Measurements from ENCODE around the gene RUNDC3A. TPM values are rescaled to one million over a fixed set of nuclear protein-coding genes. Genes with fewer than 3 reads are reported as not detected.
A peak's percentile ranks its signal among the peaks of the same experiment; 100 is the strongest.

RUNDC3A gene
- total RNA-seq, 2 experiments from 2014 or later, result 0.28 TPM; not detected in 1

- Mint-ChIP-seq H3K27me3 (peaks cover 30% of the 10 kb centered on the region), H3K9me3 (no peaks in the 10 kb centered on the region), H3K36me3 (ENCODE audit: low read depth) (no peaks in the 10 kb centered on the region), H3K4me3 (no peak overlapping the region), H3K27ac (no peak overlapping the region), H3K4me1 (peaks cover 18% of the 10 kb centered on the region)
- ChIA-PET CTCF (no interaction called here), POLR2A (interaction anchor here (0.9 kb wide), 1 partner anchor 83 kb away, joined by 3 read pairs; no protein-coding TSS in a partner anchor)
- DNase-seq, result no peak
Measured at GRCh38 chr17:44304651-44305050, 3.8 kb upstream of the RUNDC3A start.

GRCh38 chr17:44307387-44308186 lies 814 bp upstream of the RUNDC3A start:
- H3K4me3 Mint-ChIP-seq, result no peak overlapping the region
- no peaks in the 10 kb centered on the region for H3K36me3 Mint-ChIP-seq (ENCODE audit: low read depth)
- no peak overlapping the region for H3K27ac Mint-ChIP-seq
- CTCF ChIA-PET, result no interaction called here
- no peaks in the 10 kb centered on the region for H3K9me3 Mint-ChIP-seq
- H3K27me3 Mint-ChIP-seq, result peaks cover 37% of the 10 kb centered on the region
- H3K4me1 Mint-ChIP-seq, result peaks cover 22% of the 10 kb centered on the region
- POLR2A ChIA-PET, result no interaction called here
- DNase-seq, result no peak

GRCh38 chr17:44308865-44309264 lies 464 bp downstream of the RUNDC3A start:
- Mint-ChIP-seq H3K27ac (no peak overlapping the region), H3K27me3 (peaks cover 42% of the 10 kb centered on the region), H3K4me1 (peaks cover 22% of the 10 kb centered on the region), H3K36me3 (ENCODE audit: low read depth) (no peaks in the 10 kb centered on the region), H3K4me3 (no peak overlapping the region), H3K9me3 (no peaks in the 10 kb centered on the region)
- ChIA-PET POLR2A (no interaction called here), CTCF (no interaction called here)
- DNase-seq, result no peak

- no peak for DNase-seq
- CTCF ChIA-PET, result no interaction called here
- POLR2A ChIA-PET, result no interaction called here
- Mint-ChIP-seq H3K27ac (no peak overlapping the region), H3K27me3 (peaks cover 45% of the 10 kb centered on the region), H3K4me3 (no peak overlapping the region), H3K4me1 (peaks cover 21% of the 10 kb centered on the region), H3K9me3 (no peaks in the 10 kb centered on the region), H3K36me3 (ENCODE audit: low read depth) (no peaks in the 10 kb centered on the region)
Measured at GRCh38 chr17:44309472-44309871, 1.1 kb downstream of the RUNDC3A start.

- no peak overlapping the region for H3K4me3 Mint-ChIP-seq
- POLR2A ChIA-PET, result interaction anchor here (1.0 kb wide), 1 partner anchor 88 kb away, joined by 3 read pairs; no protein-coding TSS in a partner anchor
- H3K9me3 Mint-ChIP-seq, result no peaks in the 10 kb centered on the region
- DNase-seq, result no peak
- CTCF ChIA-PET, result no interaction called here
- H3K27ac Mint-ChIP-seq, result no peak overlapping the region
- H3K4me1 Mint-ChIP-seq, result peaks cover 21% of the 10 kb centered on the region
- H3K36me3 Mint-ChIP-seq (ENCODE audit: low read depth), result no peaks in the 10 kb centered on the region
- peaks cover 42% of the 10 kb centered on the region for H3K27me3 Mint-ChIP-seq
Measured at GRCh38 chr17:44310188-44310587, 1.8 kb downstream of the RUNDC3A start.

GRCh38 chr17:44310609-44311376 lies 2.4 kb downstream of the RUNDC3A start:
- CTCF ChIA-PET, result no interaction called here
- no peak for DNase-seq
- Mint-ChIP-seq H3K9me3 (no peaks in the 10 kb centered on the region), H3K27me3 (peaks cover 45% of the 10 kb centered on the region), H3K4me1 (peaks cover 26% of the 10 kb centered on the region), H3K27ac (no peak overlapping the region), H3K36me3 (ENCODE audit: low read depth) (no peaks in the 10 kb centered on the region), H3K4me3 (no peak overlapping the region)
- POLR2A ChIA-PET, result interaction anchor here (1.0 kb wide), 1 partner anchor 89 kb away, joined by 3 read pairs; no protein-coding TSS in a partner anchor

- POLR2A ChIA-PET, result no interaction called here
- Mint-ChIP-seq H3K4me3 (no peak overlapping the region), H3K27ac (no peak overlapping the region), H3K4me1 (peaks cover 32% of the 10 kb centered on the region), H3K27me3 (peaks cover 49% of the 10 kb centered on the region), H3K9me3 (no peaks in the 10 kb centered on the region), H3K36me3 (ENCODE audit: low read depth) (no peaks in the 10 kb centered on the region)
- CTCF ChIA-PET, result no interaction called here
- no peak for DNase-seq
Measured at GRCh38 chr17:44311562-44312181, 3.3 kb downstream of the RUNDC3A start.

- Mint-ChIP-seq H3K4me3 (no peak overlapping the region), H3K27ac (no peak overlapping the region), H3K9me3 (no peaks in the 10 kb centered on the region), H3K36me3 (ENCODE audit: low read depth) (no peaks in the 10 kb centered on the region), H3K27me3 (peaks cover 49% of the 10 kb centered on the region), H3K4me1 (peaks cover 26% of the 10 kb centered on the region)
- CTCF ChIA-PET, result no interaction called here
- POLR2A ChIA-PET, result no interaction called here
- DNase-seq, result no peak
Measured at GRCh38 chr17:44312396-44313104, 4.1 kb downstream of the RUNDC3A start.

GRCh38 chr17:44314031-44314430 lies 5.6 kb downstream of the RUNDC3A start:
- Mint-ChIP-seq H3K4me3 (peak overlapping the region; percentile 50), H3K27me3 (peaks cover 47% of the 10 kb centered on the region), H3K9me3 (no peaks in the 10 kb centered on the region), H3K4me1 (peaks cover 20% of the 10 kb centered on the region), H3K27ac (no peak overlapping the region), H3K36me3 (ENCODE audit: low read depth) (peaks cover 3% of the 10 kb centered on the region)
- ChIA-PET CTCF (interaction anchor here (0.7 kb wide), 1 partner anchor 1377 kb away, joined by 7 read pairs; no protein-coding TSS in a partner anchor), POLR2A (interaction anchor here (1.7 to 3.1 kb wide), 2 partner anchors 17 to 93 kb away, joined by 5 to 16 read pairs; no protein-coding TSS in a partner anchor)
- DNase-seq, result no peak

- peak overlapping the region; percentile 50 for H3K4me3 Mint-ChIP-seq
- peaks cover 17% of the 10 kb centered on the region for H3K4me1 Mint-ChIP-seq
- peaks cover 6% of the 10 kb centered on the region for H3K36me3 Mint-ChIP-seq (ENCODE audit: low read depth)
- POLR2A ChIA-PET, result interaction anchor here (1.3 to 3.1 kb wide), 4 partner anchors 17 to 104 kb away, joined by 3 to 16 read pairs (median 6); no protein-coding TSS in a partner anchor
- H3K27ac Mint-ChIP-seq, result no peak overlapping the region
- no peaks in the 10 kb centered on the region for H3K9me3 Mint-ChIP-seq
- no peak for DNase-seq
- H3K27me3 Mint-ChIP-seq, result peaks cover 47% of the 10 kb centered on the region
- CTCF ChIA-PET, result no interaction called here
Measured at GRCh38 chr17:44314524-44314868, 6.1 kb downstream of the RUNDC3A start.

GRCh38 chr17:44314869-44315661 lies 6.7 kb downstream of the RUNDC3A start:
- ChIA-PET CTCF (interaction anchor here (0.9 kb wide), 1 partner anchor 105 kb away, joined by 3 read pairs; no protein-coding TSS in a partner anchor), POLR2A (interaction anchor here (0.9 to 3.1 kb wide), 5 partner anchors 16 to 105 kb away, joined by 3 to 16 read pairs (median 5); partner anchors contain the start of gene UBTF)
- Mint-ChIP-seq H3K27ac (no peak overlapping the region), H3K4me1 (peaks cover 13% of the 10 kb centered on the region), H3K36me3 (ENCODE audit: low read depth) (peaks cover 8% of the 10 kb centered on the region), H3K27me3 (peaks cover 43% of the 10 kb centered on the region), H3K4me3 (peak overlapping the region; percentile 61), H3K9me3 (no peaks in the 10 kb centered on the region)
- DNase-seq, result peak; percentile 47
